PC-3 (cell line): ENCODE measurements around the gene MYO5C.

ENCODE experiments used
- EZH2 ChIP-seq: fragments of 300-600 bp; sonication (generic); IDR thresholded peaks from one replicate; pipeline ENCODE4 v1.6.1; 2017; ENCODE audit warnings: antibody characterized with exemption, mild to moderate bottlenecking, low read length; ENCODE audit not compliant: unreplicated experiment
- EZH2phosphoT487 ChIP-seq: fragments of 300-600 bp; sonication (generic); IDR thresholded peaks from 2 replicates; pipeline ENCODE4 v1.6.1; 2018; ENCODE audit warnings: mild to moderate bottlenecking, antibody characterized with exemption, low read length, borderline replicate concordance
- TF ChIP-seq, protein P1 (sequence below): fragments of 300-600 bp; sonication (generic); conservative IDR thresholded peaks from 2 replicates; pipeline ENCODE4 v1.5.1; 2017; ENCODE audit warnings: antibody characterized with exemption, low read depth, mild to moderate bottlenecking, low read length

GRCh38 chr15:52281085-52282035 lies 14.2 kb downstream of the MYO5C start:
- TF ChIP-seq EZH2phosphoT487 = no peak
- TF ChIP-seq, protein P1, sequence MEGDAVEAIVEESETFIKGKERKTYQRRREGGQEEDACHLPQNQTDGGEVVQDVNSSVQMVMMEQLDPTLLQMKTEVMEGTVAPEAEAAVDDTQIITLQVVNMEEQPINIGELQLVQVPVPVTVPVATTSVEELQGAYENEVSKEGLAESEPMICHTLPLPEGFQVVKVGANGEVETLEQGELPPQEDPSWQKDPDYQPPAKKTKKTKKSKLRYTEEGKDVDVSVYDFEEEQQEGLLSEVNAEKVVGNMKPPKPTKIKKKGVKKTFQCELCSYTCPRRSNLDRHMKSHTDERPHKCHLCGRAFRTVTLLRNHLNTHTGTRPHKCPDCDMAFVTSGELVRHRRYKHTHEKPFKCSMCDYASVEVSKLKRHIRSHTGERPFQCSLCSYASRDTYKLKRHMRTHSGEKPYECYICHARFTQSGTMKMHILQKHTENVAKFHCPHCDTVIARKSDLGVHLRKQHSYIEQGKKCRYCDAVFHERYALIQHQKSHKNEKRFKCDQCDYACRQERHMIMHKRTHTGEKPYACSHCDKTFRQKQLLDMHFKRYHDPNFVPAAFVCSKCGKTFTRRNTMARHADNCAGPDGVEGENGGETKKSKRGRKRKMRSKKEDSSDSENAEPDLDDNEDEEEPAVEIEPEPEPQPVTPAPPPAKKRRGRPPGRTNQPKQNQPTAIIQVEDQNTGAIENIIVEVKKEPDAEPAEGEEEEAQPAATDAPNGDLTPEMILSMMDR = no peak
- no peak for TF ChIP-seq EZH2
